ENCODE results near the gene PKDREJ.

PKDREJ gene

GRCh38 chr22:46233231-46233630 lies 29.9 kb downstream of the PKDREJ start:
- no peak for DNase-seq

DNA sequence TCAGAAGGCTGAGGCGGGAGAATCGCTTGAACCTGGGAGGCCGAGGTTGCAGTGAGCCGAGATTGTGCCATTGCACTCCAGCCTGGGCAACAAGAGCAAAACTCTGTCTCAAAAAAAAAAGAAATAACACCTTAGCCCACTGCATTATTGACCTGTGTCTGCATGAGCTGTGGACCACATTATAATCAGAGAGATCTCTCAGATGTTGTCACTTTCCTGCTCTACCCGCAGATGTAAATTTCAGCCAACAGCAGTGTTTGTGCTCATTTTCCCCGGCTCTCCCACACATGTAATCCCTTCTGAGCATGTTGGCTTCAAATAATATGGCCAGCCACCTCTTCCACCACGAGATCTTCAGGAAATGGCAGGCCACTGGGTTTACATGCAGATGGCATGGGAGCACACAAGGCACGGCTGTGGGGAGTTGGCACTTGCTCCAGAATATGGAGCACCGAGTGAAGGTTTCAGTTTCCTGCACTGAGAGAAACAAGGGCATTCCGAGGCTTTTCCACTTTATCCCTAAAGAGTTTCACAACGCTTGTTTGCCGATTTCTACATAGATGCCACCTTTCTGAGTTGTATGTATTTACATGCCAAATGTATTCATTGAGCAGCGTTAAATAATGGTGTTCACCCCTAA lies 32.8 kb downstream of the PKDREJ start:
- no peak for DNase-seq

DNA sequence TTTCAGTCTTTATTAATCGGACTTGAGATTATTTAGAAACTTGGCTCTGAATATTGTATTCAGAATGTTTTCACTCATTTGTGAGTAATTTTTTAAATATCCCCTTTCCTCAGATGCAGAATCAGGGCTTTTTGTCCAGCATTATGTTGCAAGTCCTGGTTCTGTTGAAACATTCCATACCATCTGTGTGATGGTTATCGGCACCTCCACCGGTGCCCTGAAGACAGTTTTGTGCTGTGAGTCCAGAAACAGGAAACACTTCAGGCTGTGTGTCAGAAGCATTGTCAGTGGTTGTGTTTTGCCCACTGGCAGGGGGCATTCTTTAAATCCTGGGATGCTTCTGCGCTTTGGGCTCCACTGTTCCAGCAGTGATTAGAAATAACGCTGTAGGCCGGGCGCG lies 33.4 kb downstream of the PKDREJ start:
- no peak for DNase-seq

- no peak for DNase-seq
These were observed 36.6 kb downstream of the PKDREJ start for GRCh38 chr22:46226577-46226976.

GRCh38 chr22:46225631-46226030 lies 37.5 kb downstream of the PKDREJ start:
- no peak for DNase-seq

DNA sequence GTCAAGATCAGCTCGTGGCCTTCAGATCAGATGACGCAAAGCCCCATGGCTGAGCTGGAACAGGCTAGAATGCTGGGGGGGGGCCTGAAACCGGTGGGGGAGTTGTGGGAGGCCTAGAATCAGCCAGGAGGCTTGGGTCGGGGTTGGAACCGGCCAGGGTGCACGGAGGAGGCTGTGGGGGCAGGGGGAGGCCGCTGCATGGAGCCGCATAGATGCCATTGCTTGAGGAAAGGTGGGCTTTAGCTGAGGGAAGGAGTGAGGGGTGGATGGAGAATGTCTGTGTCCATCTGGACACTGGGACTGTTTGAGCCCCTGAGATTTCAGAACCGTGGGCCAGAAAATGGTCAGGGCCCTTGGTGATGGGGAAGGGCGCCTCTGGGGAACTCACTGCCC lies 38.2 kb downstream of the PKDREJ start:
- no peak for DNase-seq

DNA sequence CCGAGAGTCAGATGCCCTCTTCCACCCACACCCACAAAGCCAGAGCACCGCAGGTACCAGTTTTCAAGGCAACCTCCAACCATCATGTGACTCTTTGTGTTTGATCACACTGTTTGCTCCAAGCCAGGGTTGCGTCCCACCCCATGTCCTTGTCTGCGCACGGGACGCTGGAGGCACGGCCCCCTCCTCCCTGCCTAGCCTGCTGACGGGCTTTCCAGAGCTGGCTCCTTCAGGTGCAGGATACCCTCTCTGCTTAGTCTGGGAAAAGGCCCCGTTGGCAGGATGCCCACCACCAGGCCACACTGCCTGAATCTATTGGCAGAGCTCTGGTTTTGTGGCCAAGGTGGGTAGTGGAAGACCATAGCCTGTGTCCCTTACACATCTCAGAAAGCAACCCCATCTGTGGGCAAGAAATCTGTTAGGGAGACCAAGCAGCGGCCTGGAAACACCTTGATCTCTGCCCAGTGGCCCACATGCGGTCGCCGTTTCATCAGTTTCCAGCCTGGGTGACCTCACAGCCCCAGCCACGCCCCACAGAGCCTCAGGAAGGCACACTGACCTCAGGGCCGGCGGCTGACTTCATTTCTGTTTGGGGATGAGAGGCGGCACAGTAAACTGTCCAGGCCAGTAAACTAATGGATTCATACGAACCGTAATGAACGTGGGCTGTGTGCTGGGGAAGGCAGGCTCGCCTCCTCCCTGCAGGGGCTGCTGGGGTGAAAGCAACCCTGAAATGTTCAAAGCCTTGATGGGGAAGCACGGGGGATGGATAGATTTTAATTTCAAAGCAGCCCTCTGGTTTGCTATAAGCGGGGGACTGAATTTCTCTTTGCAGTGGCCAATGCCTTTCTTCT lies 38.9 kb downstream of the PKDREJ start:
- DNase-seq, result no peak

- DNase-seq, result no peak
These were observed 42.2 kb downstream of the PKDREJ start for GRCh38 chr22:46220921-46221320.

- no peak for DNase-seq
These were observed 43.5 kb downstream of the PKDREJ start for GRCh38 chr22:46219636-46220035.

DNA sequence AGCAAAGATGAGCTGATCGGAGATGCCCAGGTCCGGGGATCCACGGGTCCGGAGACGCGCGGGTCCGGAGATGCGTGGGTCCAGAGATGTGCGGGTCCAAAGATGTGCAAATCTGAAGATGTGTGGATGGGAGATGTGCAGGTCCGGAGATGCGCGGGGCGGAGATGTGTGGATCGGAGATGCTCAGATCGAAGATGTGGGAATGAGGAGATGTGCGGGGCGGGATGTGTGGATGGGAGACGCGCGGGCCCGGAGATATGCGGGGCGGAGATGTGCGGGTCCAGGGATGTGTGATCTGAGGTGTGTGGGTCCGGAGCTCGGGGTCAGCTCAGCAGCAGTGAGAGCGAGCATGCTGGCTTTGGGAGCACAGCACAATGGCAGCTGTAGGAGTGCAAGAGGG lies 48.5 kb downstream of the PKDREJ start:
- no peak for DNase-seq

GRCh38 chr22:46214149-46214548 lies 49.0 kb downstream of the PKDREJ start:
- no peak for DNase-seq

DNA sequence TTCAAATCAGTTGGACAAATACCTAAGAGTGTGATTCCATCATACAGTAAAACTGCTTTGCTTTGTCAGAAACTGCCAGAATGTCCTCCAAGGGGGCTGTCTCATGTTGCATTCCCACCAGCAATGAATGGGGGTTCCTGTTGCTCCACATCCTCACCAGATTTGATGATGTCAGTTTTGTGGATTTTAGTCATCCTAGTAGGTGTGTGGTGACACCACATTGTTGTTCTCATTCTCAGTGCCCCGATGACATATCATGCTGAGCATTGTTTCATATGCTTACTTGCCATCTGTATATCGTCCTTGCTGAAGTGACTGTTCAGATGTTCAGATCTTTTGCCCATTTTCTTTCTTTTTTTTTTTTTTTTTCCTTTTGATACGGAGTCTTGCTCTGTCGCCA lies 50.1 kb downstream of the PKDREJ start:
- DNase-seq, result no peak

DNA sequence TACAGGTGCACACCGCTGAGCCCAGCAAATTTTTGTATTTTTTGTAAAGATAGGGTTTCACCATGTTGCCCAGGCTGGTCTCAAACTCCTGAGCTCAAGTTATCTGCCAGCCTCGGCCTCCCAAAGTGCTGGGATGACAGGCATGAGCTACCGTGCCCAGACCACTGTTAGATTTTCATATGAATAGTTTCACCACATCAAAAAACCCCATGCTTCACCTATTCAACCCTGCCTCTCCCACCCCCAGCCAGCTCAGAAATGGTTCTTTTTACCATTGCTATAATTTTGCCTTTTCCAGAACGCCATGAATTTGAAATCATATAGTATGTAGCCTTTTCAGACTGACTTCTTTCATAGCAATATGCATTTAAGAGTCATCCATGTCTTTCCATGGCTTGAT lies 50.9 kb downstream of the PKDREJ start:
- no peak for DNase-seq

GRCh38 chr22:46209262-46209661 lies 53.9 kb downstream of the PKDREJ start:
- DNase-seq, result no peak
